ENCODE results near the gene RAX. TPM values are rescaled to one million over a fixed set of nuclear protein-coding genes. Genes with fewer than 3 reads are reported as not detected.
A peak's percentile ranks its signal among the peaks of the same experiment; 100 is the strongest.

The RAX gene
- not detected for total RNA-seq

DNA sequence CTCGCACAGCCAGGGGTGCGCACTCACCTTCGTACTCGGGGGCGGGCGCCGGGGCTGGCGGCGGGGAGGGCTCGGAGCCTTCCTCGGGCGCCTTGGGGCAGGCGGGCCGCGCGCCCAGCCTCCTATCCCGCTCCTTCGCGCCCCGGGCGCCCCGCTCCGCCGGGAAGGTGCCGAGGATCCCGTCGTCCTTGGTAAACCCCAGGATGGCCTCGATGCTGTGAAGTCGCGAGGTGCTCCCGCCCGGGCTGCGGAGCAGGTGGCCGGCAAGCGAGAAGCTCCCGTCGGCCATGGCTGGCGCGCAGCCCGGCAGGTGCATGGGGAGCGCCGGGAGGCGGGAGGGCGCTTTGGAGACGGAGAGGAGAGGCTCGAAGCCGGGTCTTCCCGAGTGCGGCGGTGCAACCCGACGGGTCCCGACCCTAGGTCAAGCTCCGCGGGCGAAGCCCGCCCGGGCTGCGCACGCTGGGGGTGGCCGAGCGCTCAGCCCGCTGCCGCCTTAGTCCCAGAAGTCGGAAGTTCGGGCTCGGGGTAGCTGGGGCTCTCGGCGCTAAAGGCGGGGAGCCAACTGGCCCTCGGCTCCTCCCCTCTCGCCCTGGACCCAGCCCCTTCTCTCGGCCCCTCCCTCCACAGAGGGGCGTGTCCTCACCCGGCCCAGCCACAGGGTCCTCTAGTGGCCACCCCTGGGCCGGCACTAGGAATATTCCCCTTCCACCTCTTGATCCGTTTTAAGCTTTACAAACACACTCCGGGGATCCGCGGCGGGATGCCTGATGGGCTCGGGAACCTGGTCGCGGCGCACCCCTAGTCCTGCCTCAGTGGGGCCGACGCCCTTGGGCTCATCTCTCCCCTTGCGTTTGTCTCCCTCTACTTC, at the start of gene RAX:
Gene RAX (minus strand): TSS at position 564 of the 868 bp plus-strand sequence. CDS start 248 bp downstream, at position 316.
- ATAC-seq, result peak; percentile 57

DNA sequence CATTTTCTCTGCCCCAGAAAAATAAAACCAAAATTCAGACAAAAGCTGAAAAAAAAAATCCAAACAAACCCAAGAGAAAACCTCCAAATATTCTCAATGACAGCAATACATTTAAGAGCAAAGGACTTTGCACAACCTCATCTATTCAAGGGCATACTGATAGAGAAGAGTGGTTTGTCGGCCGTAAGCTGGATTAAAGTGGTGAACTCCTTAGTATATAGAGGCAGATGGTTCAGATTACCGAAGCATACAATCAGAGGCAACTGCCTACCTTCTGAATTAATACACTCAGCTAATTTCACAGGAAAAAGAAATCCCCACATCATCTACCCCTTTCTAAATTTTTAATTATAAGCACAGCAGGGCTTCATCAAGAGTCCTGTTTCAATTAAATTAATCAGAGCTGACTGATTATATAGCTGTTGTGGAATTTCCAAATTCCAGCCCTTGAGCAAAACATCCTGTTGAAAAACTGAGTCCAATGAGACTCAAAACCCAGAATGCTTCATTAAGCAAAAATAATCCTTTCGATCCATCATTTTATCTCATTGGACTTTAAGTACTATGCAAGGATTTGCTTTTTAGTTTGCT, 45.3 kb upstream of the RAX start, which contains the start of gene CPLX4:
Gene CPLX4 (minus strand): TSS at position 190 of the 591 bp plus-strand sequence. CDS start 187 bp downstream, at position 3.
- no peak for ATAC-seq

DNA sequence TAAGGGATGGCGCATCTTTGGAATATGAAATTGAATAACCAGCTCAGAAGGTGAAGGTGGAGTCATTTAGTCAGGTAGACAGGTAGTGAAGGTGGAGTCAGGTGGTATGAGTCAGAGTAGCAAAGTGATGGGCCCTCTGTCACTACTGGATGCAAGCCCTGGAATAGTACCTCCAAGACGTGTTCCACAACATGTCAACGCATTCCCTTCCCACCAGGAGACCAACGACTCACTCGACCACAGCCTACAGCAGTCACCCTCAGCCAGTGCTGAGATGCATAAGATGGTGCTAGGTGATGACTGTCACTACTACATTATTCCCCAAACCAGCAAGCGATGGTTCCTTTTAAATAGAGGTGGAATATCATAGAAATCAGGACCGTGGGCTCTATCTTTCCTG, 38.4 kb upstream of the RAX start:
- ATAC-seq, result no peak

DNA sequence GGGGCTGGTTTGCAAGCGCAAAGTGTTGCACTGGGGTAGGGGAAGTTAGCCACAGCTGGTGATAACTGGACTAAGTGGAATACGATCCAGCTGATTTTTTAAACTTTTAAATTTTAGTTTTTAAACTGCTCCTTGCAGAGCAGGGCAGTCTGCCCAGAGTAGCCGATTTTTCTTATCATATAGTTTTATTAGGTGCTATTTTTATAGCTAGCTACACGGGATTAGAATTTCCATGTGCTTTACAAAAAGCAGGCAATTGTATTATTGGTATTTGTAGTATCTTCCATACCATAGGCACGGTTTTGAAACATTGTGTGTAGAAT, 35.6 kb upstream of the RAX start:
- ATAC-seq, result no peak

DNA sequence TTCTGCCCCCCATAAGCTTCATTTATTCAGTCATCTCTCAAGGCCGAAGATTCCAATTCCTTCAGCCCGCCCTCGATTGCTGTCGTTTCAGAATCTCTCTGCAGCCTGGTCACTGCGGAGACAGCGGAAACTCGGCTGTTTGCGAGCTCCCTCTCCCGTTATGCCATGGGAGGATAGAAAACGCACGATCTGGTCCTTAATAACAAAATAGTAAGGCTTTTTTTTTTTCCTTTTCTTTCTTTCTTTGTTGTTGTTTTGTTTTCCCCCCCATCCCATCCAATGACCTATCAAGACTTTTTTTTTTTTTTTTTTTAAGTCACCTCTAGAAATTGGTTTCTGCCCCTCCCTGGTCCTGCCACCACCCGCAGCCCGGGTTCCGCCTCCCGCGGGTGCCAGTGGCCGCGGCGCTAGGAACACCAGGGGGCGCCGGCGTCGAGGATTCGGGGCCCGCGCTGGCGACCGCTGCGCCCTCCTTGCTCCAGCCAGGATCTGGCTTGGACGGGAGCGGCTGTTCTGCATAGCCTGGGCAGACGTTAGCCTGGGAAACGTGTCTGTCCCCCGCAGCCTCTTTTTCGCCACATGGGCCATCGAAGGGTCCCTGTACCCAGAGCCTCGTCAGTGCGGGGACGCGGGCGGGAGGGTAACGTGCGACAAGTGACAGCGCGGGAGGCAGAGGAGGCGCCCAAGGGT, 35.1 kb upstream of the RAX start:
- ATAC-seq, result peak; percentile 78

DNA sequence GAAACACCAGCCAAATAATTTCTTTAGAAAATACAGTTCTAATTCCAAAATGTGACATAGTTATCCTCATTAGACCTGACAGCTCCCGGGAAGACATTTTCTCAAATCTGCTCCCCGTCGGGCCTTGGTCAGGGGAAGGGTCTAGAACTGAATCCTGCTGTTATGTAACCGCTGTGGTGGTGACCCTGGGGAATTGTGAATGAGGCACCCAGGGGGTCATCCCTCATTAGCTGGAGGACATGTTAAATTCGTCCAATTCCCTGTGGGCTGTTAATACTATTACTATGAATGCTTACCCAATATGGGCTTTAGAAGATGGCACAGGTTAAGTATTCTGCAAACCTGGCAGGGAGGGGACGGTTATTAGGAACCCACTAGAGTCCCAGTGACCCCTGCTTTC, 33.4 kb upstream of the RAX start:
- no peak for ATAC-seq

GRCh38 chr18:59305295-59305694, 32.0 kb upstream of the RAX start:
- no peak for ATAC-seq

- ATAC-seq, result no peak
These were observed 30.5 kb upstream of the RAX start for GRCh38 chr18:59303656-59304195.

DNA sequence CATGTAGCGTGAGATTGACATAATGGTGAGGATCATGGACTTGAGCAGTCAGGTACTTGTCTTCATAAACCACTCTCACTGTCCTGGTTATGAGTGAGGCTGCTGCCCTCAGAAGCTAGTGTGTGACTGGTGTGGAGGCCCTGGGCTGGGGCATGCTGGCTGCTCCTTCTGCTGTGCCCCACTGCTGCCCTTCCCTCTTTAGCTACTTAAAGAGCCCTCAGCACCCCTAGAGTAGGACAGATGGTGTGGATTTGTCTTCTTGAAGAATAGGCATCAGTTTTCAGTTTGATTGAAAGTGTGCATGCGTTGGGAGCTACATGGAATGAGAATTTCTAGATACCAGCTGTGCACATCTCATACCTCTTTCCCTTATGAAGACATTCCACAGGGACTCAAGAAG, 29.8 kb upstream of the RAX start:
- no peak for ATAC-seq

DNA sequence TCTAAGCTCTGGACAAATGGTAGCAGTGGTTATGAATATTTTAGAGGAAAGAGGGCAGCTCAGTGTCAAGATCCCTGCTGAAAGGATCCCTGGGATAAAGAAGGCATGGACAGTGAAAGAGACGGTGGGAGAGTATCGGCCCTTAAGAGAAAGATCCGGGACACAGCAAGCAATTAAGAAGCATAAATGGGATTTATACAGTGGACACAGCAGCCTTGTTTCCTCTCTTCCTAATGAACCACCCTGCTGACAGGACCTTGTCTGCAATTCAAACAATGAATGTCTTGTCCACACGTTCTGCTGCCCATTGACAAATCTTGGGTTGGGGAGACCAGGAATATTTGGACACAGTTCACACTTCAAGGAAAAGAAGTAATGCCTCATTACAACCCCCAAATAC, 28.7 kb upstream of the RAX start:
- no peak for ATAC-seq

- peak; percentile 63 for ATAC-seq
These were observed 27.5 kb upstream of the RAX start for GRCh38 chr18:59300676-59301285.

DNA sequence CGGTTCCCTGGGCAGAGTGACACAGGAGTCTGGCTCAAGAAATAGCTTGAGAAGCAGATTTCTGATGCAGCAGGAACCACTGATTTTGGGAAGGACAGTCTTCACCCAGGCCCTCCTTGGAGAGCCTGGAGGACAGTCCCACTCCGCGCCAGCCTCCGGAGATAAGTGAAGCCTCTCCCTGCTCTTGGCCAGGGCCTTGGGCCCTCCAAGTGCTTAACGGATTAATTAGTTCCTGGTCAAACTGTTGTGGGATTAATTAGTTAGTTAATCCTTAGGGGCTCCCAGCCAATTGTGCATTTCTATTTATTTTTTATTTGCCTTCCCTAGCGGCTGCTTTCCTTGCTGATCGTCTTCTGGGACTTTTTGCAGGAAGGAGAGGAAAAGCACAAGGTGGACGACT, 25.6 kb upstream of the RAX start:
- no peak for ATAC-seq

DNA sequence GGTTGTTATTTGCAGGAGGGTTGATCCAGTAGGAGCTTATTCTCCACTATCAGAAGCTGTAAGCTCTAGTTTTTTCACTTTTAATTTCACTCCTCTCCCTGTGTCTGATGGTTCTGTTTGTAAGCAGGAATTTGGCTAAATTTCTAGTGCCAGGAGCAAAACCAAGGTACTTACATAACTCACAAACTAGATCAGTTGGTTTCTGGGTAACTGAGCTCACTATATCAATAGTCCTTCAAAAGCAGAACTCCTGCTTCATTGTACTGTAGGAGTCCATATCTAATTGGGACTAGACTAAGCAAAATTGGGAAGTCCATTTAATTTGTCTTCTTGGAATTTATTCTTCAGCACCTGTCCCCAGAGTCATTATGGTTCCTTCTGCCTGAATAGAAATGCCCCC, 20.1 kb upstream of the RAX start:
- ATAC-seq, result no peak

DNA sequence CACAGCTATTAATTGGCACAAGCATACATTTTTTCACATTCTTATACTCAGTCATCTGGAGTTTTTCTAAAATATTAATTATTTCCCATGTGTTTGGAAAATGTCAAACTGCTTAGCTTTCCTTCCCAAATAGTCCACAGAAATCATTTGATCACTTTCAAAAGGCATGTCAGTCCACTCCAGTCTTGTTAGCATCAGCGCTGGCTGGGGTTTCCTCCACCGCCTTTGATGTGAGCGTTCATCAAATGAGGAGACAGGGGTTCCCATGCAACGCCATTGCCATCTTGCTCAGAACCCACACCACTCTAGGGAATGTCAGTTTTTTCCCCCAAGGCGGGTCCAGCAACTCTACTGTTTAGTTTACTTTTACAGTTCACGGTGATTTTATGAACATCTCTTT, 13.1 kb upstream of the RAX start:
- no peak for ATAC-seq

DNA sequence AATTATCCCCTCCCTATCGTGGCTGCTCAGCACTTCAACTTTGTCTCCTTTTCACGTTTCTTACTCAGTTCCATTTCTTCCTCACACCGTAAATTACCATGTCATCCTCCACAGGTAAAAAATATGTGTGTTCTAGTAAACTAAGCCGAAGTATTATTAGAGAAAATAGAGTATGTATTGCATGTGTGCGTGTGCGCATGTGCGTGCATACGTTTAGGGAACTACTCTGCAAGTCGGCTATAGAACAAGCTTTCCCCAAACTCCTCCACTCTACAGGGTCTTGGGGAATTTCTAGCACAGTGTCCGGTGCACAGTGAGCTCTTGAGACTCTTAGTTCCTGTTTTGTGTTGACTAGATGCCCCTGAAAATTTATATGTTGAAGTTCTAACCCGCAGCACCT, 9.1 kb upstream of the RAX start:
- no peak for ATAC-seq

DNA sequence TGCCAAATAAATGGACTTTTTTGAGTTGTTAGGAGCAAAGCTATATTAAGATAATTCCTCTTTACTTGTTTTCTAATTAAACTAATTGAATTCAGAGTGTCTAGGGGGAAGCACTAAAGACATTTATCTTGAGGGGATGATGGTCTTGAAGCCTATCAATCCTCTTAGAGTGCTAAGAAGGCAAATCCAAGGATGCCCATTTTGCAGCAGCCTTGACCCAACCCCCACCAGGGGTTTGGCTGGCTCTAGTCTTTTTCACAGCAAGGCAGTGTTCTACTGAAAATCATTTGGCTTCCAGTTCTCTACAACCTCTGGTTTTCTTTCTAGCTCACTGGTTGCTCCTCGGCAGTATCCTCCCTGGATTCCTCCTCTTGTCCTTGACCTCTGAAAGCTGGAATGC, 6.5 kb upstream of the RAX start:
- no peak for ATAC-seq

DNA sequence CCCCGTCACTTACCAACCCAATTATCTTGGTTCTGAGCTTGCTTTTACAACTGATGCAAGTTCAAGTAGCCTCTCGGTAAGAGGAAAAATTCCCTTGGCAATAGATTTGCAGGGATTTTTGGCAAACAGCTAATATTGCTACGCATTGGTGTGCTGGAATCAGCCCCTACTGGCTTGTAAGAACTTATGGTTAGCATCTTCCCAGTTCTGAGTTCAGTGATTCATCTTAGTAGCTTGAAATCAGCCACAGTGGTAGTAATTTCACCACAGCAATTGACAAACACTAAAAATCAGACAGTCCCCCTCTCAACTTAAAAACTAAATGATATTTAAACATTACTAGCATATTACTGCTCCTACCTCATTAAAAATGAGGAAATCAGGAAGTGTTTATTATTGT, 5.9 kb upstream of the RAX start:
- no peak for ATAC-seq

DNA sequence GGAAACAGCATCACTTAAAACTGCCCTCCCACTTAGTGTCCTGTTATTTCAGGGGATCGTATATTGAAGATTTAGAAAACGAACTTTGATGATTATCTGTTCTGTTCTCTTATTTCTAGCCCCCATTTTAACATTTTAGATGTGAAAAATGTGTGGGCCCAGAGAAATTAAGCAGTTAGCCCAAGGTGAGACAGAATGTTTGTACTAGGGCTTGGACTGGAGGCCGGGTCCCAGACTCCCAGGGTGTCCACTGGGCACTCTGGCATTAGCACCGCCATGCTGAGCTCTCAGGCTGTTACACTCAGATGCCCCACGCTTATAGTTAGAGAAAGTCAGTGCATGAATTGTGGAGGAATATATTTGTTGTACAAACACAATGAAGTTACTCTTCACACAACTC, 5.5 kb upstream of the RAX start:
- ATAC-seq, result no peak

DNA sequence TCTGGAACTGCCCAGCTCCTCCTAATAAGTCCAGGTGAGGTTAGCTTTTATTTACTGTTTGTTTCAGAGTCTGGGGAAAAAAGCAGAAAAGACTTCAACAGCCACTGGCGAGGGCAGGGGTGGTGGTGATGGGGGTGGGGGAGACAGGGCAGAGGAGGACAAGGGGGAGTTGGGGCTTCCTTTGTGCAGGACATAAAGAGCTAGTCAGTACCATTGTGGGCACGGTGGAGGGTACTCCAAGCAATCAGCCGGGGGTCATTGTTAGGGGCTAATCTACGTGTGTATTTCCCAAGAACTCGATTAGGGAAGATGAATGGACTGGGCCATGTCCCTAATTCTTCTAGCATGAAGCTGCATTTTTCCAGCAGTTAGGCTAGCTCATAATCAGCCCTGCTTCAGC, 2.8 kb upstream of the RAX start:
- ATAC-seq, result no peak

GRCh38 chr18:59275406-59275949, 2.2 kb upstream of the RAX start:
- no peak for ATAC-seq

- no peak for ATAC-seq
These were observed 1.3 kb upstream of the RAX start for GRCh38 chr18:59274533-59274928.

- peak; percentile 12 for ATAC-seq
These were observed 692 bp upstream of the RAX start for GRCh38 chr18:59273759-59274532.

All from esophagus mucosa (tissue), 1 donor.